H1 (cell line): ENCODE results near the gene PPP6R1. TPM values are rescaled to one million over a fixed set of nuclear protein-coding genes. Genes with fewer than 3 reads are reported as not detected.

Experiments used
- CTCF ChIA-PET: fragments of 300-600 bp; sonication (Branson Sonifier 250); formaldehyde crosslinking; loops from one replicate; lab custom pipeline; 2021; ENCODE audit not compliant: partially characterized antibody; lab: Charles Lee
- POLR2A ChIA-PET: fragments of 300-600 bp; sonication (Branson Sonifier 250); formaldehyde crosslinking; loops from one replicate; lab custom pipeline; 2021; ENCODE audit warnings: inconsistent platforms; ENCODE audit not compliant: partially characterized antibody; lab: Charles Lee
- DNase-seq, 2 experiments: peaks; one replicate each; pipeline versions ENCODE4 v3.0.0 to v3.0.0-alpha.2; 2010 to 2022; ENCODE audit warnings: low spot score in 2 of 2, low read depth in 1 of 2, mixed read lengths in 1 of 2
- FAIRE-seq: peaks from 2 replicates; lab custom pipeline; 2011; peaks lifted over from hg19 to GRCh38; lab: Jason Lieb, UNC
- H2AFZ ChIP-seq: 2 replicates; pipeline ENCODE4 v1.8.1; 2012; ENCODE audit warnings: low read length, inconsistent platforms
- H2AK5ac ChIP-seq: 2 replicates; pipeline ENCODE4 v1.6.1; 2013; ENCODE audit warnings: low read depth, low read length
- H2BK120ac ChIP-seq: replicated peaks from 2 replicates; pipeline ENCODE3; 2013; ENCODE audit warnings: low read depth, low read length, inconsistent platforms
- H2BK12ac ChIP-seq: 2 replicates; pipeline ENCODE4 v1.6.1; 2013; ENCODE audit warnings: low read depth, low read length
- H2BK15ac ChIP-seq: 2 replicates; pipeline ENCODE4 v1.6.1; 2013; ENCODE audit warnings: low read length
- H2BK20ac ChIP-seq: 2 replicates; pipeline ENCODE4 v1.6.1; 2013; ENCODE audit warnings: low read length
- H2BK5ac ChIP-seq: 2 replicates; pipeline ENCODE4 v1.6.1; 2013; ENCODE audit warnings: low read depth, low read length
- H3K14ac ChIP-seq: 2 replicates; pipeline ENCODE4 v1.6.1; 2013; ENCODE audit warnings: inconsistent platforms; ENCODE audit not compliant: insufficient read length
- H3K18ac ChIP-seq: 2 replicates; pipeline ENCODE4 v1.6.1; 2013; ENCODE audit warnings: low read length; ENCODE audit errors: extremely low read depth
- H3K23ac ChIP-seq: 2 replicates; pipeline ENCODE4 v1.6.1; 2013; ENCODE audit warnings: inconsistent platforms; ENCODE audit not compliant: insufficient read length
- H3K23me2 ChIP-seq: 2 replicates; pipeline ENCODE4 v1.6.1; 2013; ENCODE audit warnings: low read depth, low read length
- H3K27ac ChIP-seq: 2 replicates; pipeline ENCODE4 v1.6.1; 2011; ENCODE audit warnings: low read depth, low read length, inconsistent platforms
- H3K27me3 ChIP-seq, 4 experiments: replicated peaks in 1 of 4; 1 replicate in 1 of 4; 2 replicates in 3 of 4; pipeline versions ENCODE4 v1.6.1 to v1.8.1; 2011 to 2013; ENCODE audit warnings: low read length in 3 of 4, mild to moderate bottlenecking in 3 of 4, inconsistent platforms in 2 of 4, mixed read lengths in 2 of 4, moderate library complexity in 1 of 4; ENCODE audit not compliant: control insufficient read depth in 3 of 4, insufficient read depth in 3 of 4; ENCODE audit errors: extremely low read depth in 1 of 4
- H3K36me3 ChIP-seq, 4 experiments: 2 replicates each; pipeline versions ENCODE4 v1.6.1 to v1.8.1; 2011 to 2013; ENCODE audit warnings: mild to moderate bottlenecking in 4 of 4, low read length in 3 of 4, moderate library complexity in 2 of 4, control low read depth in 1 of 4, inconsistent platforms in 1 of 4; ENCODE audit not compliant: insufficient read depth in 4 of 4, control insufficient read depth in 2 of 4
- H3K4ac ChIP-seq: replicated peaks from 2 replicates; pipeline ENCODE3; 2013; ENCODE audit warnings: low read length, low read depth, mixed read lengths, inconsistent platforms; ENCODE audit not compliant: insufficient read length
- H3K4me1 ChIP-seq, 4 experiments: replicated peaks in 1 of 4; 1 replicate in 1 of 4; 2 replicates in 3 of 4; pipeline versions ENCODE4 v1.6.1 to v1.8.1; 2011 to 2013; ENCODE audit warnings: low read length in 3 of 4, inconsistent platforms in 2 of 4, mixed read lengths in 1 of 4; ENCODE audit not compliant: insufficient read depth in 4 of 4, control insufficient read depth in 3 of 4
- H3K4me2 ChIP-seq, 2 experiments: 2 replicates each; pipeline versions ENCODE4 v1.6.1 to v1.8.1; 2011 to 2013; ENCODE audit warnings: low read depth in 2 of 2, low read length in 2 of 2, control low read depth in 1 of 2, inconsistent platforms in 1 of 2, mild to moderate bottlenecking in 1 of 2; ENCODE audit not compliant: insufficient read depth in 1 of 2
- H3K4me3 ChIP-seq, 4 experiments: fragments of 200-600, 300-600 bp in 1 of 4; sonication (generic), shearing (Covaris generic), sonication (Bioruptor Twin) in 1 of 4; 2 replicates each; pipeline versions ENCODE4 v1.5.1 to v1.8.1; 2011 to 2016; ENCODE audit warnings: low read length in 4 of 4, low read depth in 3 of 4, control low read depth in 2 of 4, inconsistent platforms in 2 of 4, mild to moderate bottlenecking in 2 of 4, mixed read lengths in 1 of 4, moderate library complexity in 1 of 4; ENCODE audit not compliant: insufficient read depth in 2 of 4; ENCODE audit errors: extremely low read depth in 1 of 4
- H3K56ac ChIP-seq: replicated peaks from 2 replicates; pipeline ENCODE3; 2013; ENCODE audit warnings: low read depth, mild to moderate bottlenecking, mixed read lengths, low read length, inconsistent platforms; ENCODE audit not compliant: insufficient read length
- H3K79me1 ChIP-seq: 2 replicates; pipeline ENCODE4 v1.6.1; 2013; ENCODE audit warnings: low read depth, low read length, control low read depth
- H3K79me2 ChIP-seq, 2 experiments: 2 replicates each; pipeline versions ENCODE4 v1.6.1 to v1.8.1; 2012 to 2013; ENCODE audit warnings: low read length in 2 of 2, mild to moderate bottlenecking in 2 of 2, inconsistent platforms in 1 of 2; ENCODE audit not compliant: insufficient read depth in 2 of 2, control insufficient read depth in 1 of 2
- H3K9ac ChIP-seq, 4 experiments: replicated peaks in 1 of 4; 1 replicate in 1 of 4; 2 replicates in 3 of 4; pipeline versions ENCODE4 v1.6.1 to v1.8.1; 2011 to 2013; ENCODE audit warnings: low read depth in 3 of 4, low read length in 3 of 4, control low read depth in 2 of 4, mild to moderate bottlenecking in 2 of 4, moderate library complexity in 2 of 4, inconsistent platforms in 1 of 4; ENCODE audit errors: extremely low read depth in 1 of 4
- H3K9me3 ChIP-seq, 2 experiments: 2 replicates each; pipeline versions ENCODE4 v1.6.1 to v1.8.1; 2012 to 2013; ENCODE audit warnings: mild to moderate bottlenecking in 2 of 2, moderate library complexity in 2 of 2, control low read depth in 1 of 2, inconsistent platforms in 1 of 2, low read depth in 1 of 2, low read length in 1 of 2, mixed read lengths in 1 of 2; ENCODE audit not compliant: insufficient read depth in 2 of 2
- H4K20me1 ChIP-seq, 2 experiments: replicated peaks in 1 of 2; 2 replicates each; pipeline versions ENCODE3 to v1.8.1; 2011 to 2013; ENCODE audit warnings: inconsistent platforms in 2 of 2, low read length in 2 of 2, mild to moderate bottlenecking in 1 of 2; ENCODE audit not compliant: insufficient read depth in 2 of 2, control insufficient read depth in 1 of 2
- H4K5ac ChIP-seq: 2 replicates; pipeline ENCODE4 v1.6.1; 2013; ENCODE audit warnings: low read length, low read depth, mixed read lengths, inconsistent platforms; ENCODE audit not compliant: insufficient read length
- H4K8ac ChIP-seq: 2 replicates; pipeline ENCODE4 v1.8.0; 2013; ENCODE audit warnings: mild to moderate bottlenecking, moderate library complexity, low read length, inconsistent platforms; ENCODE audit not compliant: insufficient read depth; ENCODE audit errors: extremely low read depth
- H4K91ac ChIP-seq: replicated peaks from 2 replicates; pipeline ENCODE3; 2013; ENCODE audit warnings: low read length, mixed read lengths, inconsistent platforms; ENCODE audit not compliant: insufficient read length
- ASH2L ChIP-seq: fragments of 200-600, 300-600 bp; sonication (generic); IDR thresholded peaks from one replicate; pipeline ENCODE4 v1.7.1; 2017; ENCODE audit warnings: low read length
- HDAC2 ChIP-seq, 2 experiments: fragments of 300-600 bp in 1 of 2; sonication (generic) in 1 of 2; IDR thresholded peaks; 2 replicates each; pipeline ENCODE4 v1.6.1; 2011 to 2012; ENCODE audit warnings: low read depth in 2 of 2, low read length in 2 of 2, mild to moderate bottlenecking in 2 of 2, moderate library complexity in 2 of 2, borderline replicate concordance in 1 of 2, inconsistent platforms in 1 of 2
- NANOG ChIP-seq: IDR thresholded peaks from 2 replicates; pipeline ENCODE4 v1.6.1; 2011; ENCODE audit warnings: low read length, low read depth, mild to moderate bottlenecking, inconsistent platforms; ENCODE audit not compliant: insufficient read depth, poor library complexity, severe bottlenecking
- NRF1 ChIP-seq: IDR thresholded peaks from 2 replicates; pipeline ENCODE4 v1.6.1; 2011; ENCODE audit warnings: mild to moderate bottlenecking, low read depth, low read length, improper control_type of control experiment
- POLR2AphosphoS5 ChIP-seq: IDR thresholded peaks from 2 replicates; pipeline ENCODE4 v1.6.1; 2011; ENCODE audit warnings: low read depth, low read length
- RFX5 ChIP-seq: IDR thresholded peaks from 2 replicates; pipeline ENCODE4 v1.6.1; 2011; ENCODE audit warnings: low read depth, low read length, improper control_type of control experiment, borderline replicate concordance
- SAP30 ChIP-seq: fragments of 300-600 bp; sonication (generic); IDR thresholded peaks from 2 replicates; pipeline ENCODE4 v1.7.1; 2012; ENCODE audit warnings: low read length, moderate library complexity, mild to moderate bottlenecking, inconsistent platforms; ENCODE audit not compliant: insufficient read depth, insufficient replicate concordance
- SIX5 ChIP-seq: IDR thresholded peaks from 2 replicates; pipeline ENCODE4 v1.6.1; 2011; ENCODE audit warnings: mild to moderate bottlenecking, low read depth, low read length
- TAF1 ChIP-seq: IDR thresholded peaks from 2 replicates; pipeline ENCODE4 v1.6.1; 2011; ENCODE audit warnings: mild to moderate bottlenecking, low read depth, low read length
- WGBS, 2 experiments: shearing (Covaris generic) in 1 of 2; methylation state at CpG; one replicate each; pipeline versions ENCODE4 v1.1.6 to v1.1.7; 2013 to 2015; ENCODE audit warnings: low lambda C conversion rate in 2 of 2, mixed read lengths in 2 of 2, inconsistent platforms in 1 of 2, low coverage in 1 of 2, missing lambda C conversion rate in 1 of 2; ENCODE audit not compliant: insufficient replicate concordance in 2 of 2, insufficient coverage in 1 of 2, insufficient read length in 1 of 2; ENCODE audit errors: extremely low coverage in 1 of 2, missing lambda C conversion rate in 1 of 2; 5-methylcytosine and 5-hydroxymethylcytosine counted together
- polyA plus RNA-seq, 7 experiments: library from polyadenylated mRNA; depleted of rRNA in 3 of 7; stranded (reverse) in 5 of 7; unstranded in 2 of 7; fragments of >200 nt in 5 of 7; fragments of 200-250 nt in 2 of 7; gene quantifications; 1 replicate in 5 of 7; 2 replicates in 1 of 7; 4 replicates in 1 of 7; pipeline versions ENCODE4 v1.2.1 to v1.2.3, GENCODE V29; 2011 to 2013; ENCODE audit warnings: missing spikeins in 2 of 7, mixed read lengths in 2 of 7
- total RNA-seq: library from RNA; stranded (reverse); fragmentation: NEBNext Ultra II Directional; extraction: Animal tissue kit (Norgen Biotek cat#: 25700); gene quantifications from 2 replicates; pipeline ENCODE4 v1.2.1, GENCODE V29; 2021

The PPP6R1 gene
- total and polyA plus RNA-seq, 2 of the 8 experiments (the other 6 are each of a cell fraction or from before 2014, with no cell fraction given), result 36.4 to 74.4 TPM

GRCh38 chr19:55279770-55280643 is 21.2 kb upstream of the PPP6R1 start, which contains the start of gene HSPBP1:
HSPBP1 (minus strand) TSS chr19:55280110; CDS start chr19:55279608, 502 bp downstream.
- no peak within 1 kb of the TSS for H3K14ac ChIP-seq
- H4K8ac ChIP-seq, result peak within 1 kb of the TSS; percentile 95; the same call in 1 of the 2 replicates
- no peak within 1 kb of the TSS for H3K23ac ChIP-seq
- H3K9ac ChIP-seq, result peak within 1 kb of the TSS in 3 of 4 experiments; percentile 74 to 86 (median 86); a peak in 6 of 7 replicates
- peaks cover 3 to 10% of the 10 kb centered on the region in 2 experiments; a peak in 3 of 4 replicates for H3K79me2 ChIP-seq
- FAIRE-seq (peak; percentile 69), DNase-seq (peak; percentile 99)
- peaks cover 0 to 8% (median 3%) of the 10 kb centered on the region in 4 experiments; a peak in 3 of 8 replicates for H3K36me3 ChIP-seq
- H3K4me1 ChIP-seq, result peaks cover 3 to 19% (median 7%) of the 10 kb centered on the region in 4 experiments
- 1% methylated on average over 37 of the region's 52 CpGs; no CpG with 5 or more reads in 1 of the 2 experiments for WGBS, 2 experiments
- H3K9me3 ChIP-seq, result no peaks in the 10 kb centered on the region; a peak in 1 of 4 replicates
- peak within 1 kb of the TSS; percentile 71 to 98 (median 90) for H3K4me3 ChIP-seq
- peak within 1 kb of the TSS; percentile 89 for H4K5ac ChIP-seq
- peak within 1 kb of the TSS; percentile 90 for H2BK5ac ChIP-seq
- H2BK12ac ChIP-seq, result peak within 1 kb of the TSS; percentile 72
- ChIA-PET POLR2A (interaction anchor here (0.8 to 5.9 kb wide), 24 partner anchors 9 to 325 kb away, joined by 3 to 28 read pairs (median 4); partner anchors contain the start of genes FIZ1, PPP1R12C, PPP6R1 and TMEM238), CTCF (interaction anchor here (0.6 to 1.5 kb wide), 3 partner anchors 11 to 25 kb away, joined by 3 to 6 read pairs (median 4); no protein-coding TSS in a partner anchor)
- peaks cover 7% of the 10 kb centered on the region for H3K79me1 ChIP-seq
- H3K56ac ChIP-seq, result peak within 1 kb of the TSS; percentile 52
- peaks cover 3 to 4% of the 10 kb centered on the region in 2 experiments for H4K20me1 ChIP-seq
- 0 out of 2 replicates have a peak within 1 kb of the TSS, but pooled peaks have one; percentile 52 for H2BK20ac ChIP-seq
- peaks cover 11% of the 10 kb centered on the region; the same call in 1 of the 2 replicates for H3K23me2 ChIP-seq
- no peak within 1 kb of the TSS; the same call in 1 of the 2 replicates for H2AK5ac ChIP-seq
- peak within 1 kb of the TSS; percentile 78 for H3K18ac ChIP-seq
- peak within 1 kb of the TSS; percentile 87; the same call in 1 of the 2 replicates for H2AFZ ChIP-seq
- H3K4ac ChIP-seq, result peak within 1 kb of the TSS; percentile 54
- H3K27ac ChIP-seq, result peak within 1 kb of the TSS; percentile 85
- no peak within 1 kb of the TSS for H4K91ac ChIP-seq
- H2BK15ac ChIP-seq, result no peak within 1 kb of the TSS
- H3K27me3 ChIP-seq, result no peaks in the 10 kb centered on the region
- peak within 1 kb of the TSS; percentile 86 to 87 for H3K4me2 ChIP-seq
- no peak within 1 kb of the TSS for H2BK120ac ChIP-seq
- TF ChIP-seq SAP30 (peak; percentile 97), RFX5 (peak; percentile 52; the same call in 1 of the 2 replicates), HDAC2 (IDR thresholded peaks at IDR 0.05; ENCODE audit: borderline replicate concordance in 1 of 2, low read depth in 2 of 2, low read length in 2 of 2) (peak in 1 of 2 experiments; percentile 56; a peak in 1 of 4 replicates), NRF1 (no peak), POLR2AphosphoS5 (peak; percentile 72; the same call in 1 of the 2 replicates), TAF1 (peak; percentile 89), SIX5 (peak; percentile 41; the same call in 1 of the 2 replicates), ASH2L (peak; percentile 93), NANOG (no peak)
